ENCODE measurements around the gene HTR3A.

DNA sequence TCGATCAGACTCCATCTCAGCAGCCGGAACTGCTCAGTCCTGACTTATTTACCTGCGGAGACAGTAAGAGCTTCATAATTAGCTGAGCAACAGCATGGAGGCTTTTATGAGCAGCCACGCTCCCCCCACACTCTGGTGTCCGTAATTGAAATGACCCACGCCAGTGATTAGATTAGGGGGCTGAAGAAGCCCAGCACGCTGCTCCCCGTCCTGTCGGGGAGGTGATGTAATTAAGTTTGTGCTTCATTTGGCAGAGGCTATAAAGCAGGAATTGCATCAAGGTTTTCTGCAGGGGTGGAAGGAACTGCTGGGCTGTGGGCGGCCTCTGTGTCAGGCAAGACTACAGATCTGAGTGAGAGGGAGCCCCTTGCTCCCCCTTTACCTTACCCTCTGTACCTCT, 22.8 kb upstream of the HTR3A start:
- TF ChIP-seq, protein P1, sequence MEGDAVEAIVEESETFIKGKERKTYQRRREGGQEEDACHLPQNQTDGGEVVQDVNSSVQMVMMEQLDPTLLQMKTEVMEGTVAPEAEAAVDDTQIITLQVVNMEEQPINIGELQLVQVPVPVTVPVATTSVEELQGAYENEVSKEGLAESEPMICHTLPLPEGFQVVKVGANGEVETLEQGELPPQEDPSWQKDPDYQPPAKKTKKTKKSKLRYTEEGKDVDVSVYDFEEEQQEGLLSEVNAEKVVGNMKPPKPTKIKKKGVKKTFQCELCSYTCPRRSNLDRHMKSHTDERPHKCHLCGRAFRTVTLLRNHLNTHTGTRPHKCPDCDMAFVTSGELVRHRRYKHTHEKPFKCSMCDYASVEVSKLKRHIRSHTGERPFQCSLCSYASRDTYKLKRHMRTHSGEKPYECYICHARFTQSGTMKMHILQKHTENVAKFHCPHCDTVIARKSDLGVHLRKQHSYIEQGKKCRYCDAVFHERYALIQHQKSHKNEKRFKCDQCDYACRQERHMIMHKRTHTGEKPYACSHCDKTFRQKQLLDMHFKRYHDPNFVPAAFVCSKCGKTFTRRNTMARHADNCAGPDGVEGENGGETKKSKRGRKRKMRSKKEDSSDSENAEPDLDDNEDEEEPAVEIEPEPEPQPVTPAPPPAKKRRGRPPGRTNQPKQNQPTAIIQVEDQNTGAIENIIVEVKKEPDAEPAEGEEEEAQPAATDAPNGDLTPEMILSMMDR (IDR thresholded peaks at IDR 0.05), result no peak
- no peak for TF ChIP-seq POLR2A (IDR thresholded peaks at IDR 0.05)
